Fibroblast of lung (primary cell): ENCODE measurements around the gene PSEN1.

Source experiments
- CTCF ChIP-seq, 2 donors: IDR thresholded peaks in 1 of 2; conservative IDR thresholded peaks in 1 of 2; 1 replicate in 1 of 2; 2 replicates in 1 of 2; pipeline ENCODE4 v1.5.1; 2011 to 2012; ENCODE audit warnings: low read length in 2 of 2, control low read depth in 1 of 2, inconsistent platforms in 1 of 2, low read depth in 1 of 2, mild to moderate bottlenecking in 1 of 2
- EZH2 ChIP-seq: IDR thresholded peaks from 2 replicates; pipeline ENCODE4 v1.5.1; 2012; ENCODE audit warnings: low read length, control low read depth, mild to moderate bottlenecking; ENCODE audit errors: missing control alignments

DNA sequence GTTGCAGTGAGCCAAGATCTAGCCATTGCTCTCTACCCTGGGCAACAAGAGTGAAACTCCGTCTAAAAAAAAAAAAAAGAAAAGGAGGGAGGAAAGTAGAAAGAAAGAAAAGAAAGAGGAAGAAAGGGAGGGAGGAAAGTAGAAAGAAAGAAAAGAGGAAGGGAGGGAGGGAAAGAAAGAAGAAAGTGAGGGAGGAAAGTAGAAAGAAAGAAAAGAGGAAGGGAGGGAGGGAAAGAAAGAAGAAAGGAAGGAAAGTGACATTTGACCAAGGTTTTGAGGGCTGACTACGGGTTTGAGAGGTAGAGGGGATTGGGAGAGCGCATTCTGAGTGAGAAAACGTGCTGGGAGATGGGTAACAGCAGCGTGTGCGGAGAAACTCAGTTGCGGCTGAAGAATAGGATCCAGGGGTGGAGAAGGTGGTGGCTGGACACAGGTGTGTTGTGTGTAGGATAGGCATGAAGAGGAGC is 100.5 kb downstream of the PSEN1 start:
- no peak for TF ChIP-seq EZH2
- TF ChIP-seq CTCF (conservative IDR thresholded peaks at IDR 0.05 in 1 of 2, IDR thresholded peaks at IDR 0.05 in 1 of 2; ENCODE audit: low read depth in 1 of 2, low read length in 2 of 2): no peak
